ENCODE data around the gene SND1.

GRCh38 chr7:127810113-127810512 lies 158.1 kb downstream of the SND1 start:
- no peak for TF ChIP-seq CTCF (IDR thresholded peaks at IDR 0.05)
- TF ChIP-seq POLR2A (IDR thresholded peaks at IDR 0.05) = no peak
